Muscle layer of colon (tissue), 2 donors: ENCODE measurements around the gene FLOT1.

Experiments used
- H3K27ac ChIP-seq: one replicate; pipeline ENCODE4 v1.7.0; 2013; ENCODE audit warnings: low read depth, mild to moderate bottlenecking, low read length, moderate library complexity
- H3K27me3 ChIP-seq, 2 donors: one replicate each; pipeline ENCODE4 v1.7.0; 2013; ENCODE audit warnings: low read length in 2 of 2, mild to moderate bottlenecking in 2 of 2; ENCODE audit not compliant: insufficient read depth in 2 of 2, control insufficient read depth in 1 of 2
- H3K36me3 ChIP-seq: one replicate; pipeline ENCODE4 v1.7.0; 2013; ENCODE audit warnings: mild to moderate bottlenecking, low read length; ENCODE audit not compliant: insufficient read depth
- H3K4me1 ChIP-seq: one replicate; pipeline ENCODE4 v1.7.0; 2013; ENCODE audit warnings: mild to moderate bottlenecking, low read length; ENCODE audit not compliant: insufficient read depth
- H3K4me3 ChIP-seq, 2 donors: one replicate each; pipeline ENCODE4 v1.7.0; 2013; ENCODE audit warnings: low read length in 2 of 2, low read depth in 1 of 2, mild to moderate bottlenecking in 1 of 2, moderate library complexity in 1 of 2
- H3K9ac ChIP-seq: one replicate; pipeline ENCODE4 v1.7.0; 2013; ENCODE audit warnings: low read length
- H3K9me3 ChIP-seq: one replicate; pipeline ENCODE4 v1.7.0; 2013; ENCODE audit warnings: mild to moderate bottlenecking, low read length
- donor health status: abdominal sarcoma.
- donor health status: Adenocarcinoma of cecum.

FLOT1 gene

DNA sequence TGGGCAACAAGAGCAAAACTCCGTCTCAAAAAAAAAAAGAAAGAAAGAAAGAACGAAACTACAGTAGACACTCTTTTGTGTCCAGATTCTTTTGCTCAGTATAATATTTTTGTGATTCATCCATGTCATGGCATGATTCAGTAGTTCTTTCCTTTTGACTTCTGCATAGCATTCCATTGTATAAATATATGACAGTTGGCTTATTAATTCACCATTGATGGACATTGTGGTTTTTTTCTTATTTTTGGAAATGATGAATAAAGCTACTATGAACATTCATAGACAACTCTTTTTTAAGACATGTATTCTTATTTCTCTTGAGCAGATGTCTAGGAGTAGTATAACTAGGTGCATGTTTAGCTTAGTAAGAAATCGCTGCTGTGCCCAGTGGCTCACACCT is 12.1 kb upstream of the FLOT1 start:
- Histone ChIP-seq H3K4me1 (peaks cover 40% of the 10 kb centered on the region), H3K36me3 (no peaks in the 10 kb centered on the region), H3K27ac (no peak overlapping the region)

GRCh38 chr6:30752157-30752927 is 9.9 kb upstream of the FLOT1 start:
- Histone ChIP-seq H3K9ac (peak overlapping the region; percentile 29), H3K4me1 (peaks cover 48% of the 10 kb centered on the region)

More for the DNA sequence above, 12.1 kb upstream of the FLOT1 start:
- no peak overlapping the region for H3K4me3 ChIP-seq
- no peak overlapping the region for H3K9ac ChIP-seq
- no peaks in the 10 kb centered on the region for H3K27me3 ChIP-seq
- H3K9me3 ChIP-seq = no peaks in the 10 kb centered on the region

GRCh38 chr6:30750379-30750668 is 7.8 kb upstream of the FLOT1 start:
- H3K4me1 ChIP-seq = peaks cover 48% of the 10 kb centered on the region
- no peaks in the 10 kb centered on the region for H3K27me3 ChIP-seq
- H3K36me3 ChIP-seq = no peaks in the 10 kb centered on the region
- H3K9ac ChIP-seq = no peak overlapping the region
- no peaks in the 10 kb centered on the region for H3K9me3 ChIP-seq
- no peak overlapping the region for H3K4me3 ChIP-seq
- peak overlapping the region; percentile 6 for H3K27ac ChIP-seq

More at GRCh38 chr6:30752157-30752927, 9.9 kb upstream of the FLOT1 start:
- H3K36me3 ChIP-seq = no peaks in the 10 kb centered on the region
- no peaks in the 10 kb centered on the region for H3K9me3 ChIP-seq
- no peaks in the 10 kb centered on the region for H3K27me3 ChIP-seq
- H3K27ac ChIP-seq = peak overlapping the region; percentile 99
- no peak overlapping the region for H3K4me3 ChIP-seq

GRCh38 chr6:30749554-30750378 is 7.3 kb upstream of the FLOT1 start:
- Histone ChIP-seq H3K9ac (no peak overlapping the region), H3K4me1 (peaks cover 52% of the 10 kb centered on the region)

DNA sequence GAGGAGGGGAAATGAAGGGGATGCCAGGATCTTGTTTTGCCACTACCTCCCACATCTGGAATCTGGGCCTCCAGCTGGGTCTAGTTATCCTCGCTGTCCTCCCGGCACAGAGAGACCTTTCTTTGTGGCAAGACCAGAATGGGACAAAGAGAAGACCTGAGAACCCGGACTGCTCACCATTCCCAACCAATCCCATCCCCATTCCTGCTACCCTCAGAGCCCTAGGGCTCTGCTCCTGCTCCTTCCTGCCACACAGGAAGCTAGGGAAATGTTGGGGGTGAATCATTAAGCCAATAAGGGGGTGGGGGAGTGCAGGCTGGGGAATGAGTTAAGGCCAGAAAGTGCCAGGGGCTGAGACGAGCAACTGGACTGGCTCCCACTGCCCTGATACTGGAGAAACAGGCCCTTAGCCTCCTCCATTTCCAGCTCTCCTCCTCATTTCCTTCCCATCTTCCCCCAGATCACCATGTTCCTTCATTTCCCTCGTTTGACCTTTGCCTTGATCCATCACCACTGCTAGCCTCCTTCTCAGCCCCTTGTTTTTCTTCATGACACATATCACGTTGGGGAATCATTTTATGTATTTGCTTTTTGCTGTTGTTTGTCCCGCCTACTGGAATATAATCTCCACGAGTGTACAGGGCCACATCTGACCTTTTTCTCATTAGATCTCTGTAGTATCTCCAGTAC is 6.5 kb upstream of the FLOT1 start:
- no peak overlapping the region for H3K9ac ChIP-seq
- H3K36me3 ChIP-seq = no peaks in the 10 kb centered on the region
- H3K27ac ChIP-seq = peak overlapping the region; percentile 49
- peaks cover 49% of the 10 kb centered on the region for H3K4me1 ChIP-seq
- no peaks in the 10 kb centered on the region for H3K9me3 ChIP-seq
- H3K4me3 ChIP-seq = no peak overlapping the region
- no peaks in the 10 kb centered on the region for H3K27me3 ChIP-seq

More at GRCh38 chr6:30749554-30750378, 7.3 kb upstream of the FLOT1 start:
- no peak overlapping the region for H3K4me3 ChIP-seq
- H3K9me3 ChIP-seq = no peaks in the 10 kb centered on the region
- H3K36me3 ChIP-seq = no peaks in the 10 kb centered on the region
- no peaks in the 10 kb centered on the region for H3K27me3 ChIP-seq
- H3K27ac ChIP-seq = peak overlapping the region; percentile 49

- Histone ChIP-seq H3K27me3 (no peaks in the 10 kb centered on the region), H3K4me3 (no peak overlapping the region), H3K9ac (no peak overlapping the region), H3K27ac (peak overlapping the region; percentile 46), H3K9me3 (no peaks in the 10 kb centered on the region), H3K36me3 (no peaks in the 10 kb centered on the region), H3K4me1 (peaks cover 44% of the 10 kb centered on the region)
These were observed 5.6 kb upstream of the FLOT1 start for GRCh38 chr6:30747902-30748769.

DNA sequence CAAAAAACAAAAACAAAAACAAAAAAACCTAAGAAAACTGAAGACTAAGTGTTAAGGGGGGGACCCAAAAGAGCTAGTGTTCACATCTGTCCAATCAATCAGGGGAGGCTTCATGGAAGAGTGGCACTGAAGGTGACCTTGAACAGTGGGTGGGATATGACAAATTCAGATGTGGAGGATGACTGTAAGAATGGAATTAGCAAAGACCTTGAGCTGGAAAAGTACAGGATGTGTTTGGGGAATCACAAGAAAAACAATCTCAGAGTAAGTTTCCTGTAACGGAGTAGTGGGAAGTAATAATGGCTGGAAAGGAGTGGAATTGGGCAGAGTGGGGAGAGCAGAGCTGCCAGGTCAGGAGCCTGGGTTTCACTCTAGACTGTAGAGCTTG is 4.8 kb upstream of the FLOT1 start:
- Histone ChIP-seq H3K27ac (no peak overlapping the region), H3K9ac (no peak overlapping the region), H3K4me1 (peaks cover 37% of the 10 kb centered on the region)

DNA sequence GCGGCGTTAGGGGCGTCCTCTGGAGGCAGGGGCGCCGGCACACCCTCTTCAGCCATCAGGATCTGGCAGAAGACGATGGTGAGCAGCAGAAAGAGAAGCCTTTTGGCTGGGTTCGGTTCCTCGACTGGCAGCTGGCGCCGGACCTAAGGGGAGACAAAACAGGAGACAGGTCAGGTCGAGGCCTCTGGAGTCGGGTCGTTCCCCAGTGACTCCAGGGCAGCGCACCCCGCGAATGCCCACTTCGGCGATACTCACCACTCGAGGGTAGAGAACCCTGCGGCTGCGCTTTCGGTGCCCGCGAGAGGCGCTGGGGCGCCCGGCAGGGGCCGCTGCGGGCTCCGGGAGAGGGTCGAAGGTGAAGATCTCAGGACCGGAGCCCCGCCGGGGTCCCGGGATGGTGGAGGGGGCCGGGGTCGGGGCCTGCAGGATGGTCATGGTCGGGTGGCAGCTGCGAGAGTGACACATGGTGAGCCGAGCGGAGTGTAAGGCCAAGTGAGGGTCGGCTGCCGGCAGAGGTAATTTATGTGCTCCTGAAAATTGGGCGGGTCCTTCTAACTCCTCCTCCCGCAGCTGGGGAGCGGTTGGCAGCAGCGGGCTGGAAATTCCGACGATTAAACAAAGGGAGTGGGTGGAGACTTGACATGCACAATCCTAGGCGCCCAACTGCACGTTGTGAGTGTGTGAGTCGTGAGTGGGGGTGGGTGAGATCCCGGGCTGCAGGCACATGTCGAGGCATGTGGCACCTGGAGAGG is 1.7 kb upstream of the FLOT1 start, which contains the start of gene IER3:
TSS of gene IER3 (minus strand) at position 494 of the 752 bp plus-strand sequence. CDS start at position 465, 29 bp downstream.
- H3K4me1 ChIP-seq = peaks cover 38% of the 10 kb centered on the region
- peak within 1 kb of the TSS; percentile 97 for H3K27ac ChIP-seq
- H3K9ac ChIP-seq = peak within 1 kb of the TSS; percentile 99
- H3K36me3 ChIP-seq = peaks cover 24% of the 10 kb centered on the region
- H3K4me3 ChIP-seq = peak within 1 kb of the TSS; percentile 38 to 97
- no peaks in the 10 kb centered on the region for H3K9me3 ChIP-seq
- H3K27me3 ChIP-seq = no peaks in the 10 kb centered on the region

More for the DNA sequence above, 4.8 kb upstream of the FLOT1 start:
- Histone ChIP-seq H3K36me3 (no peaks in the 10 kb centered on the region), H3K4me3 (no peak overlapping the region), H3K27me3 (no peaks in the 10 kb centered on the region), H3K9me3 (no peaks in the 10 kb centered on the region)

GRCh38 chr6:30743099-30744053 is 889 bp upstream of the FLOT1 start:
- Histone ChIP-seq H3K9ac (peak overlapping the region; percentile 99), H3K27ac (peak overlapping the region; percentile 97), H3K9me3 (no peaks in the 10 kb centered on the region), H3K4me3 (peak overlapping the region; percentile 38 to 97), H3K36me3 (peaks cover 32% of the 10 kb centered on the region), H3K4me1 (peaks cover 36% of the 10 kb centered on the region), H3K27me3 (no peaks in the 10 kb centered on the region)
